ENCODE results near the gene MAN1A1.

GRCh38 chr6:119157506-119157815 lies 192.1 kb downstream of the MAN1A1 start:
- no peak for TF ChIP-seq POLR2A (IDR thresholded peaks at IDR 0.05)
- no peak for TF ChIP-seq CTCF (IDR thresholded peaks at IDR 0.05)

All from body of pancreas (tissue), 4 donors.